Lower lobe of right lung (tissue), 2 donors: ENCODE results near the gene YTHDC2. TPM values are rescaled to one million over a fixed set of nuclear protein-coding genes. Genes with fewer than 3 reads are reported as not detected.

Experiments
- ATAC-seq, 2 donors: fragments of 200-7000 bp; cut with Tn5 transposase; one replicate each; pipeline ENCODE4 v1.9.1; 2020 to 2022; ENCODE audit warnings: mild to moderate bottlenecking in 2 of 2, moderate library complexity in 2 of 2
- DNase-seq: peaks from one replicate; pipeline ENCODE4 v3.0.0-alpha.2; 2020
- H3K27ac ChIP-seq: fragments of 200-600 bp; one replicate; pipeline ENCODE4 v1.8.0; 2022
- H3K27me3 ChIP-seq: fragments of 200-600 bp; one replicate; pipeline ENCODE4 v1.8.0; 2022; ENCODE audit warnings: low read depth
- H3K36me3 ChIP-seq: fragments of 200-600 bp; one replicate; pipeline ENCODE4 v1.8.0; 2022; ENCODE audit warnings: mild to moderate bottlenecking
- H3K4me1 ChIP-seq: fragments of 200-600 bp; one replicate; pipeline ENCODE4 v1.8.0; 2022
- H3K4me3 ChIP-seq: fragments of 200-600 bp; one replicate; pipeline ENCODE4 v1.8.0; 2022; ENCODE audit warnings: mild to moderate bottlenecking
- H3K9me3 ChIP-seq: fragments of 200-600 bp; one replicate; pipeline ENCODE4 v1.8.0; 2022
- CTCF ChIP-seq: fragments of 200-600 bp; IDR thresholded peaks from one replicate; pipeline ENCODE4 v1.8.0; 2022; ENCODE audit warnings: antibody characterized with exemption, mild to moderate bottlenecking
- intact Hi-C: fragments of 100-400 bp; cut with DNase I; formaldehyde crosslinking; loops from one replicate; pipeline ENCODE4 v1.11.0; 2022
- total RNA-seq: library from RNA; stranded (reverse); fragmentation: NEBNext Ultra II Directional; extraction: Animal tissue kit (Norgen Biotek cat#: 25700); gene quantifications from one replicate; pipeline ENCODE4 v1.2.1, GENCODE V29; 2021
- donor health status: DM: no; HTN: yes; CAD: no; lungs with severe emphysema.

The YTHDC2 gene
- total RNA-seq, 1 donor from 2014 or later, result 21.1 TPM

GRCh38 chr5:113552137-113552536 is 38.6 kb downstream of the YTHDC2 start:
- peaks cover 78% of the 10 kb centered on the region for H3K36me3 ChIP-seq
- no peaks in the 10 kb centered on the region for H3K27me3 ChIP-seq

GRCh38 chr5:113552620-113553019 is 39.1 kb downstream of the YTHDC2 start:
- H3K9me3 ChIP-seq, result no peaks in the 10 kb centered on the region
- intact Hi-C loops, result no loop called here
- H3K36me3 ChIP-seq, result peaks cover 80% of the 10 kb centered on the region
- H3K4me3 ChIP-seq, result no peak overlapping the region
- no peak overlapping the region for H3K27ac ChIP-seq
- H3K27me3 ChIP-seq, result no peaks in the 10 kb centered on the region
- no peak for TF ChIP-seq CTCF
- no peak for DNase-seq
- ATAC-seq, result no peak
- no peaks in the 10 kb centered on the region for H3K4me1 ChIP-seq

More at GRCh38 chr5:113552137-113552536, 38.6 kb downstream of the YTHDC2 start:
- Histone ChIP-seq H3K4me3 (no peak overlapping the region), H3K9me3 (no peaks in the 10 kb centered on the region), H3K4me1 (no peaks in the 10 kb centered on the region), H3K27ac (no peak overlapping the region)
- DNase-seq (no peak), ATAC-seq (no peak)
- no peak for TF ChIP-seq CTCF
- intact Hi-C loops, result no loop called here

GRCh38 chr5:113562828-113563400 is 49.4 kb downstream of the YTHDC2 start:
- Histone ChIP-seq H3K27ac (no peak overlapping the region), H3K9me3 (no peaks in the 10 kb centered on the region), H3K4me1 (no peaks in the 10 kb centered on the region), H3K36me3 (peaks cover 78% of the 10 kb centered on the region), H3K4me3 (no peak overlapping the region), H3K27me3 (no peaks in the 10 kb centered on the region)
- DNase-seq (no peak), ATAC-seq (no peak)
- TF ChIP-seq CTCF, result no peak
- intact Hi-C loops, result no loop called here

- intact Hi-C loops, result no loop called here
- no peak for TF ChIP-seq CTCF
- ATAC-seq, result no peak
- H3K9me3 ChIP-seq, result peaks cover 3% of the 10 kb centered on the region
- H3K27me3 ChIP-seq, result no peaks in the 10 kb centered on the region
- no peak overlapping the region for H3K4me3 ChIP-seq
- peaks cover 75% of the 10 kb centered on the region for H3K36me3 ChIP-seq
- no peaks in the 10 kb centered on the region for H3K4me1 ChIP-seq
- no peak overlapping the region for H3K27ac ChIP-seq
- no peak for DNase-seq
Observed at GRCh38 chr5:113569396-113569795, 55.9 kb downstream of the YTHDC2 start.

GRCh38 chr5:113572716-113573115 is 59.2 kb downstream of the YTHDC2 start:
- H3K9me3 ChIP-seq, result peaks cover 3% of the 10 kb centered on the region
- ATAC-seq (no peak), DNase-seq (no peak)
- H3K4me3 ChIP-seq, result no peak overlapping the region
- intact Hi-C loops, result no loop called here
- no peaks in the 10 kb centered on the region for H3K27me3 ChIP-seq
- no peak for TF ChIP-seq CTCF
- peaks cover 57% of the 10 kb centered on the region for H3K36me3 ChIP-seq
- H3K4me1 ChIP-seq, result no peaks in the 10 kb centered on the region
- no peak overlapping the region for H3K27ac ChIP-seq
